IMR-90 (cell line): ENCODE data around the gene FGF7. TPM values are rescaled to one million over a fixed set of nuclear protein-coding genes. Genes with fewer than 3 reads are reported as not detected.

ENCODE experiments used
- ATAC-seq: fragments of 200-7000 bp; cut with Tn5 transposase; 2 replicates; pipeline ENCODE4 v1.9.1; 2020; ENCODE audit warnings: low read depth, mild to moderate bottlenecking, moderate library complexity
- BruUV-seq: library from RNA; stranded (reverse); fragments of 400-500 nt; replicated peaks from 2 replicates; lab custom pipeline; 2021; lab: Mats Ljungman, UMichigan
- CTCF ChIA-PET: fragments of 300-600 bp; formaldehyde crosslinking; extraction: SDS; loops from one replicate; lab custom pipeline; 2021; ENCODE audit warnings: antibody characterized with exemption; lab: Yijun Ruan, JAX
- POLR2A ChIA-PET: fragments of 300-600 bp; sonication (Branson Sonifier 250); formaldehyde crosslinking; loops from one replicate; lab custom pipeline; 2022; ENCODE audit warnings: antibody characterized with exemption; ENCODE audit not compliant: unreplicated experiment; lab: Charles Lee
- DNase-seq: peaks from one replicate; pipeline ENCODE4 v3.0.0; 2013
- H2AFZ ChIP-seq: replicated peaks from 2 replicates; pipeline ENCODE3; 2013; ENCODE audit warnings: low read length, mild to moderate bottlenecking; ENCODE audit not compliant: poor library complexity
- H2AK5ac ChIP-seq: 2 replicates; pipeline ENCODE4 v1.6.1; 2013; ENCODE audit warnings: low read depth, low read length, inconsistent platforms
- H2AK9ac ChIP-seq: replicated peaks from 2 replicates; pipeline ENCODE3; 2013; ENCODE audit warnings: mild to moderate bottlenecking, low read depth, low read length, moderate library complexity; ENCODE audit not compliant: poor library complexity
- H2BK120ac ChIP-seq: 2 replicates; pipeline ENCODE4 v1.6.1; 2013; ENCODE audit warnings: low read depth, low read length, inconsistent platforms
- H2BK15ac ChIP-seq: 3 replicates; pipeline ENCODE4 v1.6.1; 2013; ENCODE audit warnings: low read depth, low read length, inconsistent platforms
- H2BK20ac ChIP-seq: 2 replicates; pipeline ENCODE4 v1.6.1; 2013; ENCODE audit warnings: low read depth, mild to moderate bottlenecking, inconsistent platforms, low read length, moderate library complexity
- H2BK5ac ChIP-seq: 2 replicates; pipeline ENCODE4 v1.6.1; 2013; ENCODE audit warnings: mild to moderate bottlenecking, low read depth, low read length, inconsistent platforms; ENCODE audit not compliant: poor library complexity, severe bottlenecking
- H3K14ac ChIP-seq: replicated peaks from 2 replicates; pipeline ENCODE4 v1.6.1; 2013; ENCODE audit warnings: low read depth, low read length, inconsistent platforms
- H3K18ac ChIP-seq: 2 replicates; pipeline ENCODE4 v1.6.1; 2013; ENCODE audit warnings: low read depth, low read length, control low read depth
- H3K23ac ChIP-seq: 2 replicates; pipeline ENCODE4 v1.6.1; 2013; ENCODE audit warnings: low read depth, low read length, inconsistent platforms
- H3K27ac ChIP-seq: 2 replicates; pipeline ENCODE4 v1.5.1; 2013; ENCODE audit warnings: mild to moderate bottlenecking, control low read depth, low read length; ENCODE audit not compliant: insufficient read depth
- H3K27me3 ChIP-seq: 2 replicates; pipeline ENCODE4 v1.6.1; 2013; ENCODE audit warnings: low read length; ENCODE audit not compliant: control insufficient read depth, insufficient read depth
- H3K36me3 ChIP-seq: 2 replicates; pipeline ENCODE4 v1.6.1; 2013; ENCODE audit warnings: low read length, mixed read lengths; ENCODE audit not compliant: control insufficient read depth, insufficient read depth
- H3K4ac ChIP-seq: 2 replicates; pipeline ENCODE4 v1.6.1; 2013; ENCODE audit warnings: low read depth, low read length, inconsistent platforms
- H3K4me1 ChIP-seq: 2 replicates; pipeline ENCODE4 v1.6.1; 2013; ENCODE audit warnings: low read length, mixed read lengths; ENCODE audit not compliant: control insufficient read depth, insufficient read depth
- H3K4me2 ChIP-seq: 2 replicates; pipeline ENCODE4 v1.6.1; 2013; ENCODE audit warnings: low read depth, mild to moderate bottlenecking, control low read depth, low read length, moderate library complexity
- H3K4me3 ChIP-seq: 2 replicates; pipeline ENCODE4 v1.5.1; 2013; ENCODE audit warnings: low read depth, mild to moderate bottlenecking, control low read depth, low read length, moderate library complexity; ENCODE audit not compliant: insufficient read depth
- H3K56ac ChIP-seq: 2 replicates; pipeline ENCODE4 v1.6.1; 2013; ENCODE audit warnings: low read length, inconsistent platforms; ENCODE audit not compliant: insufficient read depth; ENCODE audit errors: extremely low read depth
- H3K79me1 ChIP-seq, 2 experiments: 2 replicates each; pipeline ENCODE4 v1.6.1; 2013; ENCODE audit warnings: low read length in 2 of 2, inconsistent platforms in 1 of 2, low read depth in 1 of 2
- H3K9ac ChIP-seq: 2 replicates; pipeline ENCODE4 v1.6.1; 2013; ENCODE audit warnings: low read depth, low read length, control low read depth
- H3K9me1 ChIP-seq: 2 replicates; pipeline ENCODE4 v1.6.1; 2013; ENCODE audit warnings: low read length, inconsistent platforms; ENCODE audit not compliant: insufficient read depth
- H3K9me3 ChIP-seq: 2 replicates; pipeline ENCODE4 v1.6.1; 2013; ENCODE audit warnings: low read length; ENCODE audit not compliant: control insufficient read depth, insufficient read depth
- H4K20me1 ChIP-seq: 2 replicates; pipeline ENCODE4 v1.6.1; 2013; ENCODE audit warnings: low read length, inconsistent platforms; ENCODE audit not compliant: insufficient read depth
- H4K5ac ChIP-seq: 2 replicates; pipeline ENCODE4 v1.6.1; 2013; ENCODE audit warnings: mild to moderate bottlenecking, low read depth, low read length, control low read depth
- H4K8ac ChIP-seq, 2 experiments: 2 replicates each; pipeline ENCODE4 v1.6.1; 2013; ENCODE audit warnings: low read depth in 2 of 2, low read length in 2 of 2, control low read depth in 1 of 2, inconsistent platforms in 1 of 2
- H4K91ac ChIP-seq: 2 replicates; pipeline ENCODE4 v1.6.1; 2013; ENCODE audit warnings: low read depth, low read length, inconsistent platforms; ENCODE audit not compliant: insufficient read depth
- BHLHE40 ChIP-seq: fragments of 150-350 bp; IDR thresholded peaks from 2 replicates; pipeline ENCODE4 v1.6.1; 2016; ENCODE audit warnings: mild to moderate bottlenecking, low read depth, low read length
- CEBPB ChIP-seq: IDR thresholded peaks from 2 replicates; pipeline ENCODE4 v1.6.1; 2012; ENCODE audit warnings: low read depth, low read length, improper control_type of control experiment
- CHD1 ChIP-seq: IDR thresholded peaks from 2 replicates; pipeline ENCODE4 v1.6.1; 2012; ENCODE audit warnings: low read depth, low read length, improper control_type of control experiment
- FOS ChIP-seq: fragments of 150-350 bp; IDR thresholded peaks from 2 replicates; pipeline ENCODE4 v1.6.1; 2016; ENCODE audit warnings: low read depth, low read length
- MAFK ChIP-seq: IDR thresholded peaks from 2 replicates; pipeline ENCODE4 v1.6.1; 2012; ENCODE audit warnings: low read depth, low read length, improper control_type of control experiment
- MAZ ChIP-seq: IDR thresholded peaks from 2 replicates; pipeline ENCODE4 v1.6.1; 2012; ENCODE audit warnings: low read depth, mild to moderate bottlenecking, low read length, improper control_type of control experiment, moderate library complexity, borderline replicate concordance
- MXI1 ChIP-seq: IDR thresholded peaks from 2 replicates; pipeline ENCODE4 v1.6.1; 2012; ENCODE audit warnings: low read depth, mild to moderate bottlenecking, low read length, moderate library complexity, borderline replicate concordance
- NFE2L2 ChIP-seq: fragments of 150-350 bp; IDR thresholded peaks from 2 replicates; pipeline ENCODE4 v1.6.1; 2016; ENCODE audit warnings: low read depth, mild to moderate bottlenecking, low read length
- POLR2A ChIP-seq: IDR thresholded peaks from 2 replicates; pipeline ENCODE4 v1.6.1; 2012; ENCODE audit warnings: mild to moderate bottlenecking, low read depth, low read length
- RAD21 ChIP-seq: IDR thresholded peaks from 2 replicates; pipeline ENCODE4 v1.6.1; 2012; ENCODE audit warnings: low read length, improper control_type of control experiment
- RCOR1 ChIP-seq: IDR thresholded peaks from 2 replicates; pipeline ENCODE4 v1.6.1; 2012; ENCODE audit warnings: mild to moderate bottlenecking, low read length, improper control_type of control experiment; ENCODE audit not compliant: insufficient replicate concordance
- RFX5 ChIP-seq: IDR thresholded peaks from 2 replicates; pipeline ENCODE4 v1.8.0; 2012; ENCODE audit warnings: low read depth, mild to moderate bottlenecking, low read length, moderate library complexity
- SMC3 ChIP-seq: fragments of 150-350 bp; IDR thresholded peaks from 2 replicates; pipeline ENCODE4 v1.6.1; 2016; ENCODE audit warnings: low read depth, mild to moderate bottlenecking, antibody characterized with exemption, low read length, moderate library complexity
- WGBS, 2 experiments: methylation state at CpG; one replicate each; pipeline versions ENCODE4 v1.1.5 to v1.1.7; 2013; ENCODE audit warnings: missing lambda C conversion rate in 2 of 2; ENCODE audit not compliant: insufficient read length in 1 of 2; ENCODE audit errors: extremely low coverage in 2 of 2; 5-methylcytosine and 5-hydroxymethylcytosine counted together
- dilution Hi-C: fragments of 300-500 bp; cut with HindIII; formaldehyde crosslinking; loops from one replicate; pipeline ENCODE4 v1.14.3; 2018; ENCODE audit warnings: low sequenced_read_pairs; ENCODE audit not compliant: unreplicated experiment
- in situ Hi-C: fragments of 300-500 bp; cut with MboI; formaldehyde crosslinking; loops from 3 replicates; pipeline ENCODE4 v1.14.3; 2019; ENCODE audit warnings: low sequenced_read_pairs, inconsistent platforms, mixed read lengths
- intact Hi-C: fragments of 100-400 bp; cut with micrococcal nuclease; formaldehyde crosslinking; loops from 2 replicates; pipeline ENCODE4 v1.10.0; 2022
- polyA plus RNA-seq, 3 experiments: library from polyadenylated mRNA; depleted of rRNA; stranded (reverse); fragments of >200 nt; gene quantifications; 2 replicates each; pipeline ENCODE4 v1.2.3, GENCODE V29; 2012; ENCODE audit warnings: low replicate concordance in 1 of 3
- total RNA-seq: library from RNA; depleted of rRNA; stranded (reverse); fragments of >200 nt; gene quantifications from 2 replicates; pipeline ENCODE4 v1.2.3, GENCODE V29; 2012
- TF ChIP-seq, protein P1 (sequence below): fragments of 150-350 bp; IDR thresholded peaks from 2 replicates; pipeline ENCODE4 v1.6.1; 2016; ENCODE audit warnings: low read depth, mild to moderate bottlenecking, low read length, moderate library complexity, borderline replicate concordance
- TF ChIP-seq, protein P2 (sequence below): fragments of 150-350 bp; IDR thresholded peaks from 2 replicates; pipeline ENCODE4 v1.6.1; 2017; ENCODE audit warnings: mild to moderate bottlenecking, antibody characterized with exemption, low read length, low read depth

The FGF7 gene
- total and polyA plus RNA-seq, 2 of the 4 experiments (the other 2 are of a cell fraction), result 27.3 to 34.8 TPM

DNA sequence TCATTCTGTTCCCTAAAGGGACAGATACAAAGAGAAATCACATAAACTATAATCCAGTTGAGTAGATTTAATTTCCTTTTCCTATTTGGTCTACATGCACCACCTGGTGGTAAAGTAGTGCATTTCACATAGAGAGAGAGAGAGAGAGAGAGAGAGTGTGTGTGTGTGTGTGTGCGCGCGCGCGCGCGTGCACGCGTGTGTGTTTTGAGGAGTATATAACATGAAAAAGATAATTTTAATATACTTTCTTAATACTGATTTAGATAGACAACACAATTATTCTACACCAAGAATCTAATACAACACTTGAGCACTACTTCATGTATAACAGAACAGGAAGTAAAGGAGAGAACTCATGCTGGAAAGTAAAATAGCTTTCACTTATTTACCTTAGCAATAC, 1.1 kb upstream of the FGF7 start:
- H2BK15ac ChIP-seq, result no peak overlapping the region
- H3K4me3 ChIP-seq, result no peak overlapping the region
- H3K27ac ChIP-seq, result peak overlapping the region; percentile 69; the same call in 1 of the 2 replicates
- ATAC-seq (peak; percentile 50), DNase-seq (peak; percentile 81)
- H3K23ac ChIP-seq, result no peak overlapping the region
- in situ Hi-C loops (loop anchor here (5.0 to 25.0 kb wide), 6 partner anchors 180 to 890 kb away; no protein-coding TSS in a partner anchor), intact Hi-C loops (loop anchor here (1.0 to 10.0 kb wide), 7 partner anchors 51 to 893 kb away; partner anchors contain the start of genes COPS2 and SECISBP2L), dilution Hi-C loops (no loop called here)
- peak overlapping the region; percentile 66; the same call in 1 of the 2 replicates for H2BK20ac ChIP-seq
- peak overlapping the region; percentile 98 for H2BK5ac ChIP-seq
- no peak overlapping the region for H2AK9ac ChIP-seq
- H3K56ac ChIP-seq, result no peak overlapping the region
- ChIA-PET CTCF (interaction anchor here (0.6 to 2.8 kb wide), 7 partner anchors 17 to 728 kb away, joined by 3 to 20 read pairs (median 3); no protein-coding TSS in a partner anchor), POLR2A (no interaction called here)
- no TSS peak for BruUV-seq
- peaks cover 0 to 3% of the 10 kb centered on the region in 2 experiments; a peak in 2 of 4 replicates for H3K79me1 ChIP-seq
- H4K5ac ChIP-seq, result peak overlapping the region; percentile 73; the same call in 1 of the 2 replicates
- no peaks in the 10 kb centered on the region for H3K9me3 ChIP-seq
- H4K8ac ChIP-seq, result peak overlapping the region in 1 of 2 experiments; percentile 78; a peak in 1 of 4 replicates
- H2AK5ac ChIP-seq, result no peak overlapping the region
- no peaks in the 10 kb centered on the region; the same call in 1 of the 2 replicates for H3K4me1 ChIP-seq
- no peak overlapping the region for H2AFZ ChIP-seq
- no CpG with 5 or more reads among the region's 9 CpGs for WGBS, 2 experiments
- H4K91ac ChIP-seq, result no peak overlapping the region
- peak overlapping the region; percentile 39; the same call in 1 of the 2 replicates for H3K14ac ChIP-seq
- peak overlapping the region; percentile 3; the same call in 1 of the 2 replicates for H3K18ac ChIP-seq
- H3K4me2 ChIP-seq, result peak overlapping the region; percentile 88
- no peaks in the 10 kb centered on the region for H4K20me1 ChIP-seq
- H3K4ac ChIP-seq, result peak overlapping the region; percentile 31; the same call in 1 of the 2 replicates
- H2BK120ac ChIP-seq, result peak overlapping the region; percentile 53; the same call in 1 of the 2 replicates
- peaks cover 2% of the 10 kb centered on the region for H3K36me3 ChIP-seq
- H3K9me1 ChIP-seq, result no peaks in the 10 kb centered on the region
- H3K27me3 ChIP-seq, result no peaks in the 10 kb centered on the region
- H3K9ac ChIP-seq, result 0 out of 2 replicates have a peak overlapping the region, but pooled peaks have one; percentile 82
- TF ChIP-seq, protein P1, sequence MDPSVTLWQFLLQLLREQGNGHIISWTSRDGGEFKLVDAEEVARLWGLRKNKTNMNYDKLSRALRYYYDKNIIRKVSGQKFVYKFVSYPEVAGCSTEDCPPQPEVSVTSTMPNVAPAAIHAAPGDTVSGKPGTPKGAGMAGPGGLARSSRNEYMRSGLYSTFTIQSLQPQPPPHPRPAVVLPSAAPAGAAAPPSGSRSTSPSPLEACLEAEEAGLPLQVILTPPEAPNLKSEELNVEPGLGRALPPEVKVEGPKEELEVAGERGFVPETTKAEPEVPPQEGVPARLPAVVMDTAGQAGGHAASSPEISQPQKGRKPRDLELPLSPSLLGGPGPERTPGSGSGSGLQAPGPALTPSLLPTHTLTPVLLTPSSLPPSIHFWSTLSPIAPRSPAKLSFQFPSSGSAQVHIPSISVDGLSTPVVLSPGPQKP, result no peak
- TF ChIP-seq CEBPB (no peak), RCOR1 (no peak), NFE2L2 (no peak), MAZ (no peak), MAFK (no peak), RFX5 (no peak), RAD21 (peak; percentile 82), MXI1 (no peak), SMC3 (peak; percentile 88), BHLHE40 (0 out of 2 replicates have a peak, but pooled peaks have one; percentile 33), CHD1 (no peak; the same call in 1 of the 2 replicates), POLR2A (no peak), FOS (no peak)
- TF ChIP-seq, protein P2, sequence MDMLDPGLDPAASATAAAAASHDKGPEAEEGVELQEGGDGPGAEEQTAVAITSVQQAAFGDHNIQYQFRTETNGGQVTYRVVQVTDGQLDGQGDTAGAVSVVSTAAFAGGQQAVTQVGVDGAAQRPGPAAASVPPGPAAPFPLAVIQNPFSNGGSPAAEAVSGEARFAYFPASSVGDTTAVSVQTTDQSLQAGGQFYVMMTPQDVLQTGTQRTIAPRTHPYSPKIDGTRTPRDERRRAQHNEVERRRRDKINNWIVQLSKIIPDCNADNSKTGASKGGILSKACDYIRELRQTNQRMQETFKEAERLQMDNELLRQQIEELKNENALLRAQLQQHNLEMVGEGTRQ, result no peak
